A549 (cell line): ENCODE measurements around the gene ZNF354B. TPM values are rescaled to one million over a fixed set of nuclear protein-coding genes. Genes with fewer than 3 reads are reported as not detected.

Experiments
- ATAC-seq, 2 experiments: fragments of 200-7000 bp in 1 of 2; fragments of >200 bp in 1 of 2; cut with Nextera tagmentation in 1 of 2; cut with Tn5 transposase in 1 of 2; 3 replicates each; pipeline versions ENCODE4 v1.8.0 to v1.9.1; 2018 to 2020; ENCODE audit warnings: mild to moderate bottlenecking in 1 of 2, moderate library complexity in 1 of 2
- CTCF ChIA-PET: fragments of 300-600 bp; sonication (Branson Sonifier 250); formaldehyde crosslinking; extraction: SDS; loops from one replicate; lab custom pipeline; 2021; ENCODE audit warnings: antibody characterized with exemption, inconsistent platforms; lab: Yijun Ruan, JAX
- POLR2A ChIA-PET: fragments of 350-600 bp; formaldehyde crosslinking; extraction: SDS; loops from one replicate; lab custom pipeline; 2021; ENCODE audit warnings: antibody characterized with exemption, inconsistent platforms; lab: Yijun Ruan, JAX
- DNase-seq, 2 experiments: peaks; one replicate each; pipeline versions ENCODE4 v3.0.0 to v3.0.0-alpha.2; 2011 to 2016; ENCODE audit warnings: low read depth in 1 of 2, low spot score in 1 of 2
- FAIRE-seq: peaks from 2 replicates; lab custom pipeline; 2011; peaks lifted over from hg19 to GRCh38; lab: Jason Lieb, UNC
- H3K27ac ChIP-seq, 2 experiments: fragments of >200 bp; sonication (Bioruptor Twin); formaldehyde crosslinking; 3 replicates each; pipeline ENCODE4 v1.5.1; 2016 to 2017
- H3K4me1 ChIP-seq: fragments of >200 bp; sonication (Bioruptor Twin); formaldehyde crosslinking; 3 replicates; pipeline ENCODE4 v1.6.1; 2016
- H3K4me2 ChIP-seq: fragments of >200 bp; sonication (Bioruptor Twin); formaldehyde crosslinking; 3 replicates; pipeline ENCODE4 v1.6.1; 2016
- H3K4me3 ChIP-seq: fragments of >200 bp; sonication (Bioruptor Twin); formaldehyde crosslinking; 3 replicates; pipeline ENCODE4 v1.5.1; 2016
- H3K9me3 ChIP-seq: fragments of >200 bp; sonication (Bioruptor Twin); formaldehyde crosslinking; 3 replicates; pipeline ENCODE4 v1.6.1; 2016
- CBX8 ChIP-seq: fragments of 200-600 bp; sonication (generic); IDR thresholded peaks from 2 replicates; pipeline ENCODE4 v1.6.1; 2016
- CHD2 ChIP-seq: fragments of 150-350 bp; IDR thresholded peaks from 2 replicates; pipeline ENCODE4 v1.6.1; 2014; ENCODE audit warnings: low read length; ENCODE audit not compliant: partially characterized antibody
- CHD4 ChIP-seq: fragments of 200-600 bp; sonication (generic); IDR thresholded peaks from 2 replicates; pipeline ENCODE4 v1.6.1; 2016; ENCODE audit warnings: antibody characterized with exemption, mild to moderate bottlenecking, borderline replicate concordance
- E2F6 ChIP-seq: IDR thresholded peaks from 2 replicates; pipeline ENCODE4 v1.6.1; 2012; ENCODE audit warnings: low read depth, borderline replicate concordance
- EHF ChIP-seq: fragments of 250-450 bp; sonication (Bioruptor Pico); IDR thresholded peaks from 2 replicates; pipeline ENCODE4 v1.5.0; 2020; ENCODE audit warnings: mild to moderate bottlenecking
- EHMT2 ChIP-seq: fragments of 200-600 bp; sonication (generic); IDR thresholded peaks from 2 replicates; pipeline ENCODE4 v1.6.1; 2016; ENCODE audit warnings: antibody characterized with exemption, low read depth, mild to moderate bottlenecking, moderate library complexity
- EP300 ChIP-seq, 2 experiments: fragments of >200 bp; sonication (Bioruptor Twin); formaldehyde crosslinking; IDR thresholded peaks; 2 replicates in 1 of 2; 3 replicates in 1 of 2; pipeline ENCODE4 v1.6.1; 2016 to 2017
- FOXS1 ChIP-seq: fragments of 250-450 bp; sonication (Bioruptor Pico); IDR thresholded peaks from 2 replicates; pipeline ENCODE4 v1.5.0; 2020; ENCODE audit warnings: mild to moderate bottlenecking, moderate library complexity
- HEYL ChIP-seq: fragments of 250-450 bp; sonication (Bioruptor Pico); IDR thresholded peaks from 2 replicates; pipeline ENCODE4 v1.8.0; 2021; ENCODE audit warnings: mild to moderate bottlenecking, moderate library complexity
- HOXB13 ChIP-seq: fragments of 250-450 bp; sonication (Bioruptor Pico); IDR thresholded peaks from 2 replicates; pipeline ENCODE4 v1.5.0; 2020; ENCODE audit warnings: low read depth, mild to moderate bottlenecking, moderate library complexity
- JUNB ChIP-seq: fragments of >200 bp; sonication (Bioruptor Twin); formaldehyde crosslinking; IDR thresholded peaks from 2 replicates; pipeline ENCODE4 v1.6.1; 2016
- NR3C1 ChIP-seq: fragments of >200 bp; sonication (Bioruptor Twin); formaldehyde crosslinking; IDR thresholded peaks from 3 replicates; pipeline ENCODE4 v1.6.1; 2017
- PHF8 ChIP-seq: fragments of 200-600 bp; sonication (generic); IDR thresholded peaks from 2 replicates; pipeline ENCODE4 v1.6.1; 2016; ENCODE audit warnings: low read depth, mild to moderate bottlenecking, antibody characterized with exemption, moderate library complexity, borderline replicate concordance
- POLR2AphosphoS2 ChIP-seq: conservative IDR thresholded peaks from 2 replicates; pipeline ENCODE4 v1.6.1; 2012; ENCODE audit warnings: low read length, improper control_type of control experiment, inconsistent platforms
- RAD21 ChIP-seq, 2 experiments: fragments of >200 bp in 1 of 2; sonication (Bioruptor Twin) in 1 of 2; formaldehyde crosslinking in 1 of 2; IDR thresholded peaks in 1 of 2; conservative IDR thresholded peaks in 1 of 2; 2 replicates in 1 of 2; 3 replicates in 1 of 2; pipeline ENCODE4 v1.6.1; 2012 to 2018; ENCODE audit warnings: inconsistent platforms in 1 of 2
- RARB ChIP-seq: fragments of 250-450 bp; sonication (Bioruptor Pico); IDR thresholded peaks from 2 replicates; pipeline ENCODE4 v1.8.0; 2021; ENCODE audit warnings: mild to moderate bottlenecking, moderate library complexity
- RFX5 ChIP-seq: fragments of 450-650 bp; IDR thresholded peaks from 2 replicates; pipeline ENCODE4 v1.7.1; 2014; ENCODE audit warnings: antibody characterized with exemption, mild to moderate bottlenecking, moderate library complexity
- RNF2 ChIP-seq: fragments of 200-600 bp; sonication (generic); IDR thresholded peaks from 2 replicates; pipeline ENCODE4 v1.6.1; 2016; ENCODE audit warnings: low read depth, mild to moderate bottlenecking, antibody characterized with exemption, moderate library complexity, borderline replicate concordance
- SMC3 ChIP-seq: fragments of >200 bp; sonication (Bioruptor Twin); formaldehyde crosslinking; IDR thresholded peaks from 3 replicates; pipeline ENCODE4 v1.6.1; 2018; ENCODE audit warnings: inconsistent platforms
- TFCP2L1 ChIP-seq: fragments of 250-450 bp; sonication (Bioruptor Pico); IDR thresholded peaks from 2 replicates; pipeline ENCODE4 v1.5.0; 2021; ENCODE audit warnings: mild to moderate bottlenecking
- ZNF302 ChIP-seq: fragments of 250-450 bp; sonication (Bioruptor Pico); IDR thresholded peaks from 2 replicates; pipeline ENCODE4 v1.9.0; 2021; ENCODE audit warnings: inconsistent platforms, mild to moderate bottlenecking, moderate library complexity
- WGBS: methylation state at CpG from one replicate; pipeline ENCODE4 v1.1.6; 2017; ENCODE audit errors: missing lambda C conversion rate; 5-methylcytosine and 5-hydroxymethylcytosine counted together
- polyA plus RNA-seq, 4 experiments: library from polyadenylated mRNA; depleted of rRNA in 3 of 4; stranded (reverse); fragments of >200 nt; fragmentation: RNase III in 1 of 4; extraction: RNeasy Plus Mini Kit Qiagen cat#74134 plus additional on column Dnase treatment in 1 of 4; gene quantifications; 2 replicates in 3 of 4; 3 replicates in 1 of 4; pipeline ENCODE4 v1.2.3, GENCODE V29; 2011 to 2017
- TF ChIP-seq, protein P1 (sequence below): IDR thresholded peaks from 2 replicates; pipeline ENCODE4 v1.6.1; 2012
- TF ChIP-seq, protein P2 (sequence below): fragments of 200-600 bp; sonication (generic); IDR thresholded peaks from 2 replicates; pipeline ENCODE4 v1.6.1; 2016; ENCODE audit warnings: antibody characterized with exemption, mild to moderate bottlenecking, moderate library complexity
- TF ChIP-seq, protein P3 (sequence below): fragments of 250-450 bp; sonication (Bioruptor Pico); IDR thresholded peaks from 2 replicates; pipeline ENCODE4 v1.5.0; 2020; ENCODE audit warnings: low read depth, mild to moderate bottlenecking, moderate library complexity

The ZNF354B gene
- polyA plus RNA-seq, 2 of the 4 experiments (the other 2 are of a cell fraction), result 7.5 to 10.3 TPM

DNA sequence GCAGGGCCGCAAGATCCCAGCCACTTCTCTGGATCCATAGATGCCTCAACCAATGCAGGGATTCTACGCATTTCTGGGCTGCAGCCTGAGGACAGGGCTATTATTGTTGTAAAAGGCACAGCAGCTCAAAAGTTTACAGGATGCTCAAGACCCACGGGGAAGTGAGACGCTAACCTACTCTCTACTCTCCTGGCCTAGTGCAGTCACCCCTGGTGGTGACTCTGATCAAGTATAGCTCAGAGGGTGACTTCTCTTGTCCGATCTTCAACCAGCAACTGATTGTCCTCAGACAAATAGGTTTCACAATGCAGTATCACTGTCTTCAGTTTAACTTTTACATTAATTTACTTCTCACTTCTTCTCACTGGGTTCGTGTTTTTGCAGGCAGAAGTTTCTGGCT, 34.3 kb upstream of the ZNF354B start:
- ChIA-PET POLR2A (no interaction called here), CTCF (no interaction called here)
- no peak for ATAC-seq
- Histone ChIP-seq H3K27ac (no peak overlapping the region), H3K4me2 (no peak overlapping the region), H3K9me3 (peaks cover 17% of the 10 kb centered on the region; the same call in 1 of the 3 replicates), H3K4me1 (no peaks in the 10 kb centered on the region), H3K4me3 (no peak overlapping the region)
- FAIRE-seq, result no peak
- DNase-seq, result no peak
- no peak for TF ChIP-seq EHMT2
- no peak for TF ChIP-seq HEYL
- no peak for TF ChIP-seq TFCP2L1 (CRISPR knock-in tag)
- TF ChIP-seq RNF2, result no peak
- no peak for TF ChIP-seq CHD2
- no peak for TF ChIP-seq FOXS1
- no peak for TF ChIP-seq E2F6
- TF ChIP-seq EP300 (IDR thresholded peaks at IDR 0.05), result no peak
- no peak for TF ChIP-seq ZNF302 (CRISPR knock-in tag)
- TF ChIP-seq, protein P1, sequence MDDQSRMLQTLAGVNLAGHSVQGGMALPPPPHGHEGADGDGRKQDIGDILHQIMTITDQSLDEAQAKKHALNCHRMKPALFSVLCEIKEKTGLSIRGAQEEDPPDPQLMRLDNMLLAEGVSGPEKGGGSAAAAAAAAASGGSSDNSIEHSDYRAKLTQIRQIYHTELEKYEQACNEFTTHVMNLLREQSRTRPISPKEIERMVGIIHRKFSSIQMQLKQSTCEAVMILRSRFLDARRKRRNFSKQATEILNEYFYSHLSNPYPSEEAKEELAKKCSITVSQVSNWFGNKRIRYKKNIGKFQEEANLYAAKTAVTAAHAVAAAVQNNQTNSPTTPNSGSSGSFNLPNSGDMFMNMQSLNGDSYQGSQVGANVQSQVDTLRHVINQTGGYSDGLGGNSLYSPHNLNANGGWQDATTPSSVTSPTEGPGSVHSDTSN, result no peak
- TF ChIP-seq CHD4, result no peak
- TF ChIP-seq RFX5, result no peak
- no peak for TF ChIP-seq POLR2AphosphoS2
- no peak for TF ChIP-seq HOXB13 (CRISPR knock-in tag)
- TF ChIP-seq PHF8, result no peak
- no peak for TF ChIP-seq RARB (CRISPR knock-in tag)
- TF ChIP-seq RAD21 (conservative IDR thresholded peaks at IDR 0.05 in 1 of 2, IDR thresholded peaks at IDR 0.05 in 1 of 2), result no peak
- WGBS, result 13% methylated on average over 6 of the region's 6 CpGs

GRCh38 chr5:178826216-178826615, 33.5 kb upstream of the ZNF354B start:
- WGBS, result 8% methylated on average over 2 of the region's 2 CpGs
- no peak for ATAC-seq
- no peak for FAIRE-seq
- TF ChIP-seq RAD21 (conservative IDR thresholded peaks at IDR 0.05 in 1 of 2, IDR thresholded peaks at IDR 0.05 in 1 of 2) (no peak), SMC3 (no peak), NR3C1 (no peak), E2F6 (no peak), TFCP2L1 (CRISPR knock-in tag) (no peak), EHF (CRISPR knock-in tag) (no peak), POLR2AphosphoS2 (no peak), JUNB (no peak), CBX8 (no peak)
- TF ChIP-seq, protein P2, sequence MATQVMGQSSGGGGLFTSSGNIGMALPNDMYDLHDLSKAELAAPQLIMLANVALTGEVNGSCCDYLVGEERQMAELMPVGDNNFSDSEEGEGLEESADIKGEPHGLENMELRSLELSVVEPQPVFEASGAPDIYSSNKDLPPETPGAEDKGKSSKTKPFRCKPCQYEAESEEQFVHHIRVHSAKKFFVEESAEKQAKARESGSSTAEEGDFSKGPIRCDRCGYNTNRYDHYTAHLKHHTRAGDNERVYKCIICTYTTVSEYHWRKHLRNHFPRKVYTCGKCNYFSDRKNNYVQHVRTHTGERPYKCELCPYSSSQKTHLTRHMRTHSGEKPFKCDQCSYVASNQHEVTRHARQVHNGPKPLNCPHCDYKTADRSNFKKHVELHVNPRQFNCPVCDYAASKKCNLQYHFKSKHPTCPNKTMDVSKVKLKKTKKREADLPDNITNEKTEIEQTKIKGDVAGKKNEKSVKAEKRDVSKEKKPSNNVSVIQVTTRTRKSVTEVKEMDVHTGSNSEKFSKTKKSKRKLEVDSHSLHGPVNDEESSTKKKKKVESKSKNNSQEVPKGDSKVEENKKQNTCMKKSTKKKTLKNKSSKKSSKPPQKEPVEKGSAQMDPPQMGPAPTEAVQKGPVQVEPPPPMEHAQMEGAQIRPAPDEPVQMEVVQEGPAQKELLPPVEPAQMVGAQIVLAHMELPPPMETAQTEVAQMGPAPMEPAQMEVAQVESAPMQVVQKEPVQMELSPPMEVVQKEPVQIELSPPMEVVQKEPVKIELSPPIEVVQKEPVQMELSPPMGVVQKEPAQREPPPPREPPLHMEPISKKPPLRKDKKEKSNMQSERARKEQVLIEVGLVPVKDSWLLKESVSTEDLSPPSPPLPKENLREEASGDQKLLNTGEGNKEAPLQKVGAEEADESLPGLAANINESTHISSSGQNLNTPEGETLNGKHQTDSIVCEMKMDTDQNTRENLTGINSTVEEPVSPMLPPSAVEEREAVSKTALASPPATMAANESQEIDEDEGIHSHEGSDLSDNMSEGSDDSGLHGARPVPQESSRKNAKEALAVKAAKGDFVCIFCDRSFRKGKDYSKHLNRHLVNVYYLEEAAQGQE, result no peak
- TF ChIP-seq, protein P3, sequence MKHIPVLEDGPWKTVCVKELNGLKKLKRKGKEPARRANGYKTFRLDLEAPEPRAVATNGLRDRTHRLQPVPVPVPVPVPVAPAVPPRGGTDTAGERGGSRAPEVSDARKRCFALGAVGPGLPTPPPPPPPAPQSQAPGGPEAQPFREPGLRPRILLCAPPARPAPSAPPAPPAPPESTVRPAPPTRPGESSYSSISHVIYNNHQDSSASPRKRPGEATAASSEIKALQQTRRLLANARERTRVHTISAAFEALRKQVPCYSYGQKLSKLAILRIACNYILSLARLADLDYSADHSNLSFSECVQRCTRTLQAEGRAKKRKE, result no peak
- H3K27ac ChIP-seq, result no peak overlapping the region
- peaks cover 16% of the 10 kb centered on the region; the same call in 1 of the 3 replicates for H3K9me3 ChIP-seq
- no peak overlapping the region for H3K4me2 ChIP-seq
- H3K4me3 ChIP-seq, result no peak overlapping the region
- CTCF ChIA-PET, result no interaction called here
- no peaks in the 10 kb centered on the region for H3K4me1 ChIP-seq
- POLR2A ChIA-PET, result no interaction called here
- DNase-seq, result no peak
